Measurements from ENCODE around the gene SOX5. TPM values are rescaled to one million over a fixed set of nuclear protein-coding genes. Genes with fewer than 3 reads are reported as not detected.

The SOX5 gene
- total and polyA plus RNA-seq, 2 of the 8 experiments (the other 6 are each of a cell fraction or from before 2014, with no cell fraction given), result 2.2 to 2.6 TPM

GRCh38 chr12:23569356-23569755 is 380.1 kb downstream of the SOX5 start:
- no peak overlapping the region for H3K4ac ChIP-seq (replicated peaks; ENCODE audit: insufficient read length, low read depth, low read length)
- no peak overlapping the region for H2BK12ac ChIP-seq (ENCODE audit: low read depth, low read length)
- ChIA-PET POLR2A (ENCODE audit: partially characterized antibody) (interaction anchor here (0.6 kb wide), 1 partner anchor 13 kb away, joined by 3 read pairs; no protein-coding TSS in a partner anchor), CTCF (ENCODE audit: partially characterized antibody) (no interaction called here)
- no peaks in the 10 kb centered on the region for H3K36me3 ChIP-seq (ENCODE audit: control insufficient read depth in 2 of 4, insufficient read depth in 4 of 4, low read length in 3 of 4)
- no peak overlapping the region for H3K23ac ChIP-seq (ENCODE audit: insufficient read length)
- no peaks in the 10 kb centered on the region for H3K79me1 ChIP-seq (ENCODE audit: low read depth, low read length)
- no peak overlapping the region for H2AK5ac ChIP-seq (ENCODE audit: low read depth, low read length)
- H3K23me2 ChIP-seq (ENCODE audit: low read depth, low read length), result no peaks in the 10 kb centered on the region
- H2BK5ac ChIP-seq (ENCODE audit: low read depth, low read length), result no peak overlapping the region
- H2AFZ ChIP-seq (ENCODE audit: low read length), result no peak overlapping the region
- H4K8ac ChIP-seq (ENCODE audit: extremely low read depth, insufficient read depth, low read length), result no peak overlapping the region
- TF ChIP-seq SIN3A (conservative IDR thresholded peaks at IDR 0.05 in 1 of 2, IDR thresholded peaks at IDR 0.05 in 1 of 2; ENCODE audit: low read depth in 1 of 2, low read length in 2 of 2) (no peak), KDM4A (IDR thresholded peaks at IDR 0.05; ENCODE audit: low read depth, low read length, severe bottlenecking) (no peak)
- no peak overlapping the region for H3K27ac ChIP-seq (ENCODE audit: low read depth, low read length)
- no peak overlapping the region for H2BK20ac ChIP-seq (ENCODE audit: low read length)
- no peak overlapping the region for H3K14ac ChIP-seq (ENCODE audit: insufficient read length)
- DNase-seq (ENCODE audit: low read depth in 1 of 2, low spot score in 2 of 2) (no peak), FAIRE-seq (no peak)
- H3K9me3 ChIP-seq (ENCODE audit: insufficient read depth in 2 of 2, low read depth in 1 of 2, low read length in 1 of 2), result no peaks in the 10 kb centered on the region
- H3K27me3 ChIP-seq (replicated peaks in 1 of 4; ENCODE audit: control insufficient read depth in 3 of 4, extremely low read depth in 1 of 4, insufficient read depth in 3 of 4, low read length in 3 of 4), result no peaks in the 10 kb centered on the region
- no peak overlapping the region for H3K4me2 ChIP-seq (ENCODE audit: insufficient read depth in 1 of 2, low read depth in 2 of 2, low read length in 2 of 2)
- no peak overlapping the region for H3K9ac ChIP-seq (replicated peaks in 1 of 4; ENCODE audit: extremely low read depth in 1 of 4, low read depth in 3 of 4, low read length in 3 of 4)
- no peak overlapping the region for H3K18ac ChIP-seq (ENCODE audit: extremely low read depth, low read length)
- 94% methylated on average over 2 of the region's 2 CpGs; no CpG with 5 or more reads in 1 of the 2 experiments for WGBS, 2 experiments (ENCODE audit: extremely low coverage in 1 of 2, insufficient coverage in 1 of 2, insufficient read length in 1 of 2, insufficient replicate concordance in 2 of 2, low coverage in 1 of 2, low lambda C conversion rate in 2 of 2, missing lambda C conversion rate in 1 of 2)
- H3K4me1 ChIP-seq (replicated peaks in 1 of 4; ENCODE audit: control insufficient read depth in 3 of 4, insufficient read depth in 4 of 4, low read length in 3 of 4), result no peaks in the 10 kb centered on the region
- no peak overlapping the region for H4K91ac ChIP-seq (replicated peaks; ENCODE audit: insufficient read length, low read length)
- H3K79me2 ChIP-seq (ENCODE audit: control insufficient read depth in 1 of 2, insufficient read depth in 2 of 2, low read length in 2 of 2), result no peaks in the 10 kb centered on the region
- H2BK120ac ChIP-seq (replicated peaks; ENCODE audit: low read depth, low read length), result no peak overlapping the region
- H2BK15ac ChIP-seq (ENCODE audit: low read length), result no peak overlapping the region
- no peaks in the 10 kb centered on the region for H4K20me1 ChIP-seq (replicated peaks in 1 of 2; ENCODE audit: control insufficient read depth in 1 of 2, insufficient read depth in 2 of 2, low read length in 2 of 2)
- H4K5ac ChIP-seq (ENCODE audit: insufficient read length, low read depth, low read length), result no peak overlapping the region
- no peak overlapping the region for H3K4me3 ChIP-seq (ENCODE audit: extremely low read depth in 1 of 4, insufficient read depth in 2 of 4, low read depth in 3 of 4, low read length in 4 of 4)
- H3K56ac ChIP-seq (replicated peaks; ENCODE audit: insufficient read length, low read depth, low read length), result no peak overlapping the region
